GM13976 (cell line): ENCODE data around the gene ZCCHC18.

ENCODE experiments used
- DNase-seq: peaks from one replicate; pipeline ENCODE4 v3.0.0; 2012; ENCODE audit warnings: low spot score
- CTCF ChIP-seq: IDR thresholded peaks from 2 replicates; pipeline ENCODE4 v1.5.1; 2012; ENCODE audit warnings: borderline replicate concordance, mild to moderate bottlenecking; ENCODE audit not compliant: insufficient read depth; ENCODE audit errors: extremely low read depth, missing control alignments, control extremely low read depth
- in situ Hi-C: fragments of 300-500 bp; cut with MboI; formaldehyde crosslinking; loops from one replicate; pipeline ENCODE4 v1.12.0; 2022; ENCODE audit warnings: low sequenced_read_pairs, mixed read lengths, inconsistent platforms; ENCODE audit not compliant: unreplicated experiment

Gene ZCCHC18

GRCh38 chrX:104134583-104135261, 22.4 kb downstream of the ZCCHC18 start:
- in situ Hi-C loops = no loop called here
- TF ChIP-seq CTCF = no peak
- DNase-seq = no peak

GRCh38 chrX:104135677-104136076, 23.4 kb downstream of the ZCCHC18 start:
- no peak for DNase-seq
- TF ChIP-seq CTCF = no peak
- in situ Hi-C loops = no loop called here

- peak; percentile 68 for TF ChIP-seq CTCF
- in situ Hi-C loops = no loop called here
Observed at GRCh38 chrX:104136241-104137019, 24.1 kb downstream of the ZCCHC18 start.

GRCh38 chrX:104137496-104137895, 25.2 kb downstream of the ZCCHC18 start:
- TF ChIP-seq CTCF = no peak
- no peak for DNase-seq
- in situ Hi-C loops = no loop called here

More at GRCh38 chrX:104136241-104137019, 24.1 kb downstream of the ZCCHC18 start:
- peak; percentile 52 for DNase-seq

- in situ Hi-C loops = no loop called here
- no peak for TF ChIP-seq CTCF
- DNase-seq = no peak
Observed at GRCh38 chrX:104141087-104141760, 28.9 kb downstream of the ZCCHC18 start.

GRCh38 chrX:104151037-104151436, 38.7 kb downstream of the ZCCHC18 start:
- TF ChIP-seq CTCF = no peak
- DNase-seq = no peak
- in situ Hi-C loops = no loop called here
